Heart left ventricle (tissue), 16 donors: ENCODE results near the gene BUB1B. TPM values are rescaled to one million over a fixed set of nuclear protein-coding genes. Genes with fewer than 3 reads are reported as not detected.

Experiments used
- ATAC-seq, 4 donors: fragments of 200-7000 bp; cut with Tn5 transposase; one replicate each; pipeline ENCODE4 v1.9.1; 2020 to 2022; ENCODE audit warnings: moderate library complexity in 4 of 4, mild to moderate bottlenecking in 3 of 4, moderate number of reproducible peaks in 1 of 4
- DNase-seq, 5 donors: peaks; one replicate each; pipeline ENCODE4 v3.0.0-alpha.2; 2020
- H3K27ac ChIP-seq, 12 donors: fragments of 200-600 bp; sonication (generic) in 4 of 12; one replicate each; pipeline versions ENCODE4 v1.5.0 to v1.8.0; 2016 to 2022; ENCODE audit warnings: mild to moderate bottlenecking in 2 of 12
- H3K27me3 ChIP-seq, 9 donors: fragments of 200-600 bp; sonication (generic) in 2 of 9; one replicate each; pipeline versions ENCODE4 v1.5.1 to v1.8.0; 2016 to 2022; ENCODE audit warnings: mild to moderate bottlenecking in 3 of 9
- H3K36me3 ChIP-seq, 9 donors: fragments of 200-600 bp; sonication (generic) in 2 of 9; one replicate each; pipeline versions ENCODE4 v1.5.0 to v1.8.0; 2018 to 2022; ENCODE audit warnings: mild to moderate bottlenecking in 2 of 9
- H3K4me1 ChIP-seq, 12 donors: fragments of 200-600 bp; sonication (generic) in 4 of 12; one replicate each; pipeline versions ENCODE4 v1.5.0 to v1.8.0; 2016 to 2022; ENCODE audit warnings: mild to moderate bottlenecking in 3 of 12
- H3K4me3 ChIP-seq, 12 donors: fragments of 200-600 bp; sonication (generic) in 4 of 12; one replicate each; pipeline versions ENCODE4 v1.5.0 to v1.8.0; 2017 to 2022; ENCODE audit warnings: mild to moderate bottlenecking in 9 of 12, moderate library complexity in 4 of 12
- H3K9me3 ChIP-seq, 12 donors: fragments of 200-600 bp; sonication (generic) in 4 of 12; one replicate each; pipeline versions ENCODE4 v1.5.0 to v1.8.0; 2016 to 2022; ENCODE audit warnings: mild to moderate bottlenecking in 1 of 12
- POLR2A ChIP-seq, 2 donors: fragments of 450-650 bp; IDR thresholded peaks; one replicate each; pipeline ENCODE4 v1.6.1; 2017; ENCODE audit warnings: antibody characterized with exemption in 2 of 2, mild to moderate bottlenecking in 2 of 2, moderate library complexity in 2 of 2
- WGBS, 4 donors: extraction: QIAGEN DNeasy Blood & Tissue Kit in 2 of 4; methylation state at CpG; one replicate each; pipeline versions ENCODE4 v1.1.5 to v1.1.7; 2013 to 2018; 5-methylcytosine and 5-hydroxymethylcytosine counted together
- intact Hi-C, 10 donors: fragments of 100-400 bp; cut with DNase I; formaldehyde crosslinking; loops; one replicate each; pipeline versions ENCODE4 v1.11.1 to v1.14.2; 2022
- polyA plus RNA-seq, 2 donors: library from polyadenylated mRNA; stranded (reverse); fragments of 200-250 nt; gene quantifications; one replicate each; pipeline ENCODE4 v1.2.3, GENCODE V29; 2013
- total RNA-seq, 9 donors: library from RNA; depleted of rRNA in 2 of 9; stranded (reverse); fragments of >200 nt in 2 of 9; fragmentation: NEBNext Ultra II Directional in 3 of 9; extraction: Animal tissue kit (Norgen Biotek cat#: 25700) in 3 of 9; gene quantifications; one replicate each; pipeline versions ENCODE4 v1.1.0 to v1.2.4, GENCODE V29; 2016 to 2023
- TF ChIP-seq, protein P1 (sequence below), 12 donors: fragments of 200-600 bp; sonication (generic) in 4 of 12; IDR thresholded peaks; one replicate each; pipeline versions ENCODE4 v1.5.0 to v1.8.0; 2018 to 2022; ENCODE audit warnings: antibody characterized with exemption in 12 of 12, mild to moderate bottlenecking in 5 of 12
- donor health status: ischemic (EF 13 %, LVEDD 7.1; RV severe dilation, severe dysfunction).
- donor health status: healthy with polysubstance abuse.
- donor health status: DM: no; HTN: yes; CAD: no.
- donor health status: DM: no; HTN: no; CAD: no.
- donor health status: ischemic (EF 25% LVEDD 6.9; RV normal size, moderate dysfunction).
- donor health status: ischemic (EF 25% LVEDD 5.7; RV mildly dilated, moderate dysfunction).
- donor health status: healthy.
- donor health status: DM: yes; HTN: yes; CAD: no.
- donor health status: ischemic (EF 35%, LVEDD 5.7; RV mildly dilated, moderate dysfunction).
- donor health status: nonischemic (EF 11% LVEDD 7.7; RV severe dilation, severe dysfunction).
- donor health status: DM: yes; HTN: yes; CAD: no.
- donor health status: PGD.
- donor health status: ischemic (EF 29% LVEDD 5.4; RV normal size, mild dysfunction).
- donor health status: nonischemic (EF 23%, LVEDD 6.1; RV moderate dilation, normal function).

The BUB1B gene
- total and polyA plus RNA-seq, 11 donors = 0.11 to 6.4 (median 0.76) TPM; not detected in 1

DNA sequence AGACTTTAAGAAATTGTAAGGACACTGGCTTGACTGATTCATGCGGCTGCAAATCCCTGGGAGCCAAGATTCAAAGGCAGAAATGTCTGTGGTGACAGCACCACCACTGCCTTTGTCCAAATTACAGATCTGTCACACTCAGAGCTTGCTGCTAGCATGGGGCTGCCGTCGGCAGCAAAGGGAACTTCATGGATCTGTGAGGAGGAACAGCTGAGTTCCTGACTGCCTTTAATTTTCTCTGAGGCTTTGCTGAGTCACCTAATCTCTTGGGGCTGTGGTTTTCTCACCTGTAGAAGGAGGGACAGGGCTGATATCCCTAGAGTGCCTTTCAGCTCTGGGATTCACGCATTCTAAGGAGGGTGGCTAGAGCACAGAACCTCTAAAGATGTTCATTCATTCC lies 73.9 kb downstream of the BUB1B start:
- H3K36me3 ChIP-seq = no peaks in the 10 kb centered on the region
- intact Hi-C loops = loop anchor here in 1 of 10 donors (10.0 kb wide), 1 partner anchor 80 kb away; no protein-coding TSS in a partner anchor

DNA sequence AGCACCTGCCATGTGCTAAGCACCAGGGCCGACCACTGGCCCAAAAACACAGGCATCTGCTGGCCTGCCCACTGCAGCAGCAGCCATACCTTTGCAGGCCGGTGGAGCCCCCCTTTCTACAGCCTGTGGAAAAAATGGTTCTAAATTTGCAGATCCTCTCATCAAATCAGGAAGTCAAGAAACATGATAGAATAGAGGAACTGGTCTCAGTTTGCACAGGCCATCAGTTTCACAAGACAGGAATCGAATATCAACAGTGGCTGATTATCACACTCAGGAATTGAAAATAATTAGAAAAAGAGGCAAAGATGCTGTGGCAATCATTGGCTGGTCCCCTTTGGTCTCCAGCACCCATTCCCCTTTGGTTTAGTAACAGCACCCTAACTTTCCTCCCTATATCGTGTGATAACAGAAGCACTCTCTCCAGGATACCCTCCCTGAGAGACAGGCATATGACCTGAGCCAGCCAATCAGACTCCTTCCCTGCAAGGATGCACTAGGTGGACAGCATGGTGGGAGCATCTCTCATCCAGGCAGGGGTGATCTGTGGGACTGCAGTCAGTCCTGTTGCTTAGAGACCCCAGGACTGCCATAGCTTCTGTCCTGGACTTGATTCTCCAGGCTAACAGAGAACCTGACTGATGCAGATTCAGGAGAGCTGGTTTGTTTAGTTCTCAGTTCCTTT lies 74.5 kb downstream of the BUB1B start:
- H3K27ac ChIP-seq = peak overlapping the region in 2 of 12 donors; percentile 13 to 65
- H3K4me3 ChIP-seq = no peak overlapping the region
- WGBS, 4 donors = 84 to 89% (median 86%) methylated on average over 4 of the region's 4 CpGs
- H3K27me3 ChIP-seq = peaks cover 0 to 19% (median 0%) of the 10 kb centered on the region in 9 donors
- intact Hi-C loops = loop anchor here in 1 of 10 donors (10.0 kb wide), 1 partner anchor 79 kb away; no protein-coding TSS in a partner anchor
- H3K36me3 ChIP-seq = no peaks in the 10 kb centered on the region
- no peaks in the 10 kb centered on the region for H3K9me3 ChIP-seq
- peaks cover 0 to 39% (median 3%) of the 10 kb centered on the region in 12 donors for H3K4me1 ChIP-seq
- DNase-seq (no peak), ATAC-seq (no peak)
- TF ChIP-seq, protein P1, sequence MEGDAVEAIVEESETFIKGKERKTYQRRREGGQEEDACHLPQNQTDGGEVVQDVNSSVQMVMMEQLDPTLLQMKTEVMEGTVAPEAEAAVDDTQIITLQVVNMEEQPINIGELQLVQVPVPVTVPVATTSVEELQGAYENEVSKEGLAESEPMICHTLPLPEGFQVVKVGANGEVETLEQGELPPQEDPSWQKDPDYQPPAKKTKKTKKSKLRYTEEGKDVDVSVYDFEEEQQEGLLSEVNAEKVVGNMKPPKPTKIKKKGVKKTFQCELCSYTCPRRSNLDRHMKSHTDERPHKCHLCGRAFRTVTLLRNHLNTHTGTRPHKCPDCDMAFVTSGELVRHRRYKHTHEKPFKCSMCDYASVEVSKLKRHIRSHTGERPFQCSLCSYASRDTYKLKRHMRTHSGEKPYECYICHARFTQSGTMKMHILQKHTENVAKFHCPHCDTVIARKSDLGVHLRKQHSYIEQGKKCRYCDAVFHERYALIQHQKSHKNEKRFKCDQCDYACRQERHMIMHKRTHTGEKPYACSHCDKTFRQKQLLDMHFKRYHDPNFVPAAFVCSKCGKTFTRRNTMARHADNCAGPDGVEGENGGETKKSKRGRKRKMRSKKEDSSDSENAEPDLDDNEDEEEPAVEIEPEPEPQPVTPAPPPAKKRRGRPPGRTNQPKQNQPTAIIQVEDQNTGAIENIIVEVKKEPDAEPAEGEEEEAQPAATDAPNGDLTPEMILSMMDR (IDR thresholded peaks at IDR 0.05) = no peak
- no peak for TF ChIP-seq POLR2A (IDR thresholded peaks at IDR 0.05)

More for the DNA sequence above, 73.9 kb downstream of the BUB1B start:
- Histone ChIP-seq H3K27me3 (peaks cover 0 to 16% (median 0%) of the 10 kb centered on the region in 9 donors), H3K4me3 (no peak overlapping the region), H3K27ac (peak overlapping the region in 2 of 12 donors; percentile 13 to 65), H3K9me3 (no peaks in the 10 kb centered on the region), H3K4me1 (peaks cover 0 to 39% (median 3%) of the 10 kb centered on the region in 12 donors)
- 75 to 79% (median 76%) methylated on average over 3 to 4 of the region's 4 CpGs for WGBS, 4 donors
- TF ChIP-seq POLR2A (IDR thresholded peaks at IDR 0.05) = no peak
- TF ChIP-seq, protein P1 (IDR thresholded peaks at IDR 0.05) = no peak
- ATAC-seq = no peak
- DNase-seq = no peak

DNA sequence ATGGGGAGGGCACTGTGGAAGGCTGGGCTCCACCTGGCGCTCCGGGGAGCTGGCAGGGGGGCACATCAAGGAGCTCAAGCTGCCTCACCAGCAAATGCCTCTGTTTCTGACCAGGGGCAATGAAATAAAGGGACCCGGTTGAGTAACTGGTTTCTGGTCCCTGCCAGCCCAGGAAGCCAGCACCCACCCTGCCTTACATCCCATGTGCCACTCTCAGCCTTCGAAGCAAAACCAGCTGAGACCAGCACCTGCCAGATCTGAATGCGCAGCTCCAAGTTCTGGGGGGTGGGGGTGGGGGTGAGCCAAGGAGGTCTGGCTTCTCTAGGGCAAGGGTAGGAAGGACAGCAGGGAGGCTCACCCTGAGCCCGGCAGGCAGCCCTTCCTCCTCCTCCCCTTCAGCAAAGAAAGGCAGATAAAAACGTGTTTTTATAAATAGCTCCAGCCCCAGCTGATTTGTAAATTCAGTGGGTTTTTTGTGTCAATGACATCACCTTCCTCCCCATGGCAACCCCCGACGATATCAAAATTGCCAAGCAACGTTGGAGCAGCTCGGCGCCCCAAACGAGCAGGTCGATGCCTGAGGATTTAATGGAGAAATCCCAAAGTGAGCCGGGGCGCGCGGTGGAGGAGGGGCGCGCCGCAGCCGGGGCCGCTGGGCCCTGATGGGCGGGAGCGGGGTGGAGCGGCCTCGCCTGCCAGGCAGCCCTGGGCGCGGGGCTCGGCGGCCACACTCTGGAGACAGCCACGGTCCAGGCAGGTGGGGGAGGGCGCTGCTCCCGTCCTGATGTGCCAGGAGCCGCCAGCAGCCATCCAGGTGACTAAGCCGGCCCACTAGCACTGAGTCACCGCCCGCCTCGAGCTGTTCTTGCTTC lies 77.9 kb downstream of the BUB1B start, which contains the start of gene PAK6:
PAK6 (plus strand) TSS at position 532 of the 872 bp plus-strand sequence. CDS start 25,723 bp downstream, outside the sequence.
- WGBS, 4 donors = 4 to 7% (median 6%) methylated on average over 36 to 39 of the region's 39 CpGs
- Histone ChIP-seq H3K4me3 (peak within 1 kb of the TSS in 11 of 12 donors; percentile 10 to 49 (median 40)), H3K36me3 (no peaks in the 10 kb centered on the region)

More for the DNA sequence above, 77.9 kb downstream of the BUB1B start, which contains the start of gene PAK6:
- Histone ChIP-seq H3K27ac (no peak within 1 kb of the TSS), H3K9me3 (no peaks in the 10 kb centered on the region), H3K4me1 (peaks cover 0 to 30% (median 3%) of the 10 kb centered on the region in 12 donors), H3K27me3 (peaks cover 0 to 19% (median 0%) of the 10 kb centered on the region in 9 donors)
- intact Hi-C loops = loop anchor here in 1 of 10 donors (10.0 kb wide), 1 partner anchor 76 kb away; no protein-coding TSS in a partner anchor
- ATAC-seq (peak; percentile 5 to 76 (median 55)), DNase-seq (no peak)
- TF ChIP-seq, protein P1 (IDR thresholded peaks at IDR 0.05) = no peak
- TF ChIP-seq POLR2A (IDR thresholded peaks at IDR 0.05) = no peak
